Bronchial epithelial cell (primary cell): ENCODE data around the gene RASGRP3. TPM values are rescaled to one million over a fixed set of nuclear protein-coding genes. Genes with fewer than 3 reads are reported as not detected.

Experiments used
- DNase-seq: peaks from one replicate; pipeline ENCODE4 v3.0.0-alpha.2; 2010; ENCODE audit warnings: low read depth
- FAIRE-seq: peaks from 2 replicates; lab custom pipeline; 2011; peaks lifted over from hg19 to GRCh38; lab: Jason Lieb, UNC
- H3K27me3 ChIP-seq: 2 replicates; pipeline ENCODE4 v1.5.1; 2011; ENCODE audit warnings: low read length; ENCODE audit not compliant: control insufficient read depth, insufficient read depth
- H3K36me3 ChIP-seq: 2 replicates; pipeline ENCODE4 v1.5.1; 2011; ENCODE audit warnings: low read length; ENCODE audit not compliant: control insufficient read depth, insufficient read depth
- H3K4me3 ChIP-seq: 2 replicates; pipeline ENCODE4 v1.5.1; 2011; ENCODE audit warnings: mild to moderate bottlenecking, low read depth, low read length, control low read depth
- total RNA-seq: library from RNA; depleted of rRNA; stranded (reverse); fragments of >200 nt; gene quantifications from 2 replicates; pipeline ENCODE4 v1.2.1, GENCODE V29; 2014
- TF ChIP-seq, protein P1 (sequence below): IDR thresholded peaks from 2 replicates; pipeline ENCODE4 v1.5.1; 2011; ENCODE audit warnings: mild to moderate bottlenecking, moderate library complexity, low read length, control low read depth, inconsistent platforms; ENCODE audit not compliant: insufficient read depth, severe bottlenecking

The RASGRP3 gene
- total RNA-seq, 1 donor from 2014 or later: 0.79 TPM

DNA sequence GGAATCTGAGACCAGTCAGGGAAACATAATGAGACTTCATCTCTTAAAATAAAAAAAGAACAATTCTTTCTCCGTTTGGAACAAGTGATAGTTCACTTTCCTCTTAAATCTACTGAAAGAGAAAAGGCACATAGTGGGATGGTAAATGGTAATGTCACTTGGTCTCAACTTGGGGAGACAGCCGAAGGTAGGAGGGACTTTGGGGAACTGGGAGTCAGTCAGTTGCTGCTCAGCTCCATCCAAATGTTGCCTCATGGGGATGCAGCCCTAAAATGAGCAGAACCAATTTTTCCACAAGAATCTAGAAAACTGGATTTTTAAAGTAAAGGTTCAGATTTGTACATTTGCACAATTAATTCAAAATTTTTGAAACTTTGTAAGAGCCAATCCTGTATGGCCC is 19.2 kb downstream of the RASGRP3 start:
- H3K4me3 ChIP-seq: no peak overlapping the region
- DNase-seq: no peak
- H3K27me3 ChIP-seq: no peaks in the 10 kb centered on the region
- no peaks in the 10 kb centered on the region for H3K36me3 ChIP-seq
- no peak for FAIRE-seq
- TF ChIP-seq, protein P1, sequence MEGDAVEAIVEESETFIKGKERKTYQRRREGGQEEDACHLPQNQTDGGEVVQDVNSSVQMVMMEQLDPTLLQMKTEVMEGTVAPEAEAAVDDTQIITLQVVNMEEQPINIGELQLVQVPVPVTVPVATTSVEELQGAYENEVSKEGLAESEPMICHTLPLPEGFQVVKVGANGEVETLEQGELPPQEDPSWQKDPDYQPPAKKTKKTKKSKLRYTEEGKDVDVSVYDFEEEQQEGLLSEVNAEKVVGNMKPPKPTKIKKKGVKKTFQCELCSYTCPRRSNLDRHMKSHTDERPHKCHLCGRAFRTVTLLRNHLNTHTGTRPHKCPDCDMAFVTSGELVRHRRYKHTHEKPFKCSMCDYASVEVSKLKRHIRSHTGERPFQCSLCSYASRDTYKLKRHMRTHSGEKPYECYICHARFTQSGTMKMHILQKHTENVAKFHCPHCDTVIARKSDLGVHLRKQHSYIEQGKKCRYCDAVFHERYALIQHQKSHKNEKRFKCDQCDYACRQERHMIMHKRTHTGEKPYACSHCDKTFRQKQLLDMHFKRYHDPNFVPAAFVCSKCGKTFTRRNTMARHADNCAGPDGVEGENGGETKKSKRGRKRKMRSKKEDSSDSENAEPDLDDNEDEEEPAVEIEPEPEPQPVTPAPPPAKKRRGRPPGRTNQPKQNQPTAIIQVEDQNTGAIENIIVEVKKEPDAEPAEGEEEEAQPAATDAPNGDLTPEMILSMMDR: no peak

GRCh38 chr2:33496150-33496549 is 19.7 kb downstream of the RASGRP3 start:
- Histone ChIP-seq H3K27me3 (no peaks in the 10 kb centered on the region), H3K36me3 (no peaks in the 10 kb centered on the region), H3K4me3 (no peak overlapping the region)
- TF ChIP-seq, protein P1: no peak
- no peak for FAIRE-seq
- no peak for DNase-seq

DNA sequence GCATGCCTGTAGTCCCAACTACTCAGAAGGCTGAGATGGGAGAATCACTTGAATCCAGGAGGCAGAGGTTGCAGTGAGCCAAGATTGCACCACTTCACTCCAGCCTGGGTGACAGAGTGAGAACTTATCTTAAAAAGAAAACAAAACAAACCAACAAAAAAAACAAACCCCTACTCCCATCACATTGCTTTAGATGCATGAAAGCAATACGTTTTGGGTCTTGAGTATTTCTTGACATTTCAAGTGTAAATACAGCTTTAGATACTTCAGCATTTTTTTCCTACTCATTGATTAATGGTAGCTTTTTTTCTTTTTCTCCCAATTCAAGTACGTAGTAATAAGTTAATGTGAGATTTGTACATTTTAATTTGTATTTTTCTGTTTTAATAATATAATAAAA is 20.3 kb downstream of the RASGRP3 start:
- H3K27me3 ChIP-seq: no peaks in the 10 kb centered on the region
- no peak for DNase-seq
- FAIRE-seq: no peak
- TF ChIP-seq, protein P1: no peak
- H3K36me3 ChIP-seq: no peaks in the 10 kb centered on the region
- no peak overlapping the region for H3K4me3 ChIP-seq

DNA sequence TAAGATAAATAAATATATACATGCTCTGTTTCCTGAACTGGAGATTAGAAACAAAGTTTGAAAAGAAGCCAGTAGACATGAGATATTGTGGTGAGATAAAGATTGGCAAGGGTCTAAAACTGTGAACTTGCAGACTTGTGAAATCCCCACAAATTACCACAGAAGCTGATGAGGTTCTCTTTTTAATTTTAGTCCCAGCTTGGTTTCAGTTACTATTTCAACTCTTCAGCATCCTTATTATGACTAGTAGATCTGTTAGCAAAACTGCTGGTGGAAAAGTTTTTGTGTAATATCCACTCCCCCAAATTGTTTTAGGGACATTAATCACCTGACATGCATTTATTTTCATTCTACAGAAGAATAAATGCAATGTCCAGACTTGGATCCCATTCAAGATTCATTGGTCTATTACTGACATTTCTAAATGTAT is 20.8 kb downstream of the RASGRP3 start:
- Histone ChIP-seq H3K27me3 (no peaks in the 10 kb centered on the region), H3K4me3 (no peak overlapping the region), H3K36me3 (no peaks in the 10 kb centered on the region)
- no peak for FAIRE-seq
- no peak for DNase-seq
- TF ChIP-seq, protein P1: no peak

GRCh38 chr2:33498291-33498956 is 22.0 kb downstream of the RASGRP3 start:
- peak; percentile 68 for FAIRE-seq
- TF ChIP-seq, protein P1: no peak

GRCh38 chr2:33500177-33500576 is 23.7 kb downstream of the RASGRP3 start:
- H3K4me3 ChIP-seq: no peak overlapping the region
- FAIRE-seq (no peak), DNase-seq (no peak)
- H3K36me3 ChIP-seq: no peaks in the 10 kb centered on the region
- TF ChIP-seq, protein P1: no peak
- H3K27me3 ChIP-seq: no peaks in the 10 kb centered on the region

More at GRCh38 chr2:33498291-33498956, 22.0 kb downstream of the RASGRP3 start:
- Histone ChIP-seq H3K27me3 (no peaks in the 10 kb centered on the region), H3K36me3 (no peaks in the 10 kb centered on the region), H3K4me3 (no peak overlapping the region)
- DNase-seq: no peak
